Mesenchymal stem cell (in vitro differentiated cells and primary cell): Measurements from ENCODE around the gene LYVE1.

Experiments
- DNase-seq: peaks from one replicate; pipeline ENCODE4 v3.0.0-alpha.2; 2013
- H2AFZ ChIP-seq: one replicate; pipeline ENCODE4 v1.6.1; 2013; ENCODE audit warnings: low read depth, mild to moderate bottlenecking, control low read depth, inconsistent platforms, low read length, moderate library complexity
- H2AK5ac ChIP-seq: 2 replicates; pipeline ENCODE4 v1.6.1; 2013; ENCODE audit warnings: low read length, moderate library complexity, mild to moderate bottlenecking, inconsistent platforms; ENCODE audit not compliant: severe bottlenecking
- H2BK120ac ChIP-seq: one replicate; pipeline ENCODE4 v1.6.1; 2013; ENCODE audit warnings: low read depth, mild to moderate bottlenecking, inconsistent platforms, low read length, moderate library complexity
- H2BK12ac ChIP-seq, 2 experiments: one replicate each; pipeline ENCODE4 v1.6.1; 2013; ENCODE audit warnings: inconsistent platforms in 2 of 2, low read length in 2 of 2, mild to moderate bottlenecking in 2 of 2, moderate library complexity in 2 of 2, control low read depth in 1 of 2
- H2BK15ac ChIP-seq: one replicate; pipeline ENCODE4 v1.6.1; 2013; ENCODE audit warnings: mild to moderate bottlenecking, low read depth, inconsistent platforms; ENCODE audit not compliant: poor library complexity, severe bottlenecking
- H2BK5ac ChIP-seq: 2 replicates; pipeline ENCODE4 v1.6.1; 2013; ENCODE audit warnings: low read depth, mild to moderate bottlenecking, low read length, control low read depth, inconsistent platforms; ENCODE audit not compliant: poor library complexity, severe bottlenecking
- H3K14ac ChIP-seq, 2 experiments: one replicate each; pipeline ENCODE4 v1.6.1; 2013; ENCODE audit warnings: inconsistent platforms in 2 of 2, low read length in 2 of 2, control low read depth in 1 of 2, mild to moderate bottlenecking in 1 of 2, moderate library complexity in 1 of 2
- H3K18ac ChIP-seq, 2 experiments: one replicate each; pipeline ENCODE4 v1.6.1; 2013; ENCODE audit warnings: inconsistent platforms in 2 of 2, low read length in 2 of 2, control low read depth in 1 of 2, low read depth in 1 of 2, mild to moderate bottlenecking in 1 of 2
- H3K23ac ChIP-seq, 2 experiments: one replicate each; pipeline ENCODE4 v1.6.1; 2013; ENCODE audit warnings: inconsistent platforms in 2 of 2, low read length in 2 of 2, mild to moderate bottlenecking in 2 of 2, moderate library complexity in 2 of 2, control low read depth in 1 of 2
- H3K27ac ChIP-seq: 2 replicates; pipeline ENCODE4 v1.5.1; 2013; ENCODE audit warnings: mild to moderate bottlenecking, moderate library complexity, low read length, control low read depth, inconsistent platforms; ENCODE audit not compliant: poor library complexity, severe bottlenecking
- H3K27me3 ChIP-seq, 2 experiments: 2 replicates each; pipeline versions ENCODE4 v1.6.1 to v1.7.0; 2013; ENCODE audit warnings: low read length in 2 of 2, mild to moderate bottlenecking in 2 of 2, moderate library complexity in 2 of 2, control low read depth in 1 of 2, inconsistent platforms in 1 of 2; ENCODE audit not compliant: control insufficient read depth in 1 of 2, insufficient read depth in 1 of 2
- H3K36me3 ChIP-seq, 2 experiments: 2 replicates each; pipeline versions ENCODE4 v1.6.1 to v1.7.0; 2013; ENCODE audit warnings: low read length in 2 of 2, control low read depth in 1 of 2, inconsistent platforms in 1 of 2, low read depth in 1 of 2, mild to moderate bottlenecking in 1 of 2; ENCODE audit not compliant: insufficient read depth in 2 of 2, control insufficient read depth in 1 of 2
- H3K4ac ChIP-seq, 2 experiments: one replicate each; pipeline ENCODE4 v1.6.1; 2013; ENCODE audit warnings: inconsistent platforms in 2 of 2, low read length in 2 of 2, mild to moderate bottlenecking in 2 of 2, moderate library complexity in 2 of 2, control low read depth in 1 of 2, low read depth in 1 of 2
- H3K4me1 ChIP-seq: 2 replicates; pipeline ENCODE4 v1.6.1; 2013; ENCODE audit warnings: low read depth, low read length, control low read depth; ENCODE audit not compliant: control insufficient read depth, insufficient read depth
- H3K4me2 ChIP-seq: 2 replicates; pipeline ENCODE4 v1.6.1; 2013; ENCODE audit warnings: low read length, mild to moderate bottlenecking, inconsistent platforms; ENCODE audit not compliant: poor library complexity, severe bottlenecking
- H3K4me3 ChIP-seq, 2 experiments: 2 replicates each; pipeline versions ENCODE4 v1.5.1 to v1.7.0; 2013; ENCODE audit warnings: low read length in 2 of 2, mild to moderate bottlenecking in 2 of 2, control low read depth in 1 of 2, low read depth in 1 of 2; ENCODE audit not compliant: insufficient read depth in 1 of 2
- H3K79me1 ChIP-seq: replicated peaks from 2 replicates; pipeline ENCODE4 v1.6.1; 2013; ENCODE audit warnings: mild to moderate bottlenecking, control low read depth, low read length, inconsistent platforms; ENCODE audit not compliant: poor library complexity, severe bottlenecking
- H3K9ac ChIP-seq: 2 replicates; pipeline ENCODE4 v1.7.0; 2013; ENCODE audit warnings: mild to moderate bottlenecking, low read length, moderate library complexity
- H3K9me3 ChIP-seq: 2 replicates; pipeline ENCODE4 v1.7.0; 2013; ENCODE audit warnings: mild to moderate bottlenecking, low read length; ENCODE audit not compliant: control insufficient read depth
- H4K8ac ChIP-seq: one replicate; pipeline ENCODE4 v1.6.1; 2013; ENCODE audit warnings: inconsistent platforms, mild to moderate bottlenecking, low read length, moderate library complexity
- H4K91ac ChIP-seq: one replicate; pipeline ENCODE4 v1.6.1; 2013; ENCODE audit warnings: mild to moderate bottlenecking, low read length, inconsistent platforms
- WGBS: methylation state at CpG from one replicate; pipeline ENCODE4 v1.1.7; 2013; ENCODE audit warnings: mixed read lengths; 5-methylcytosine and 5-hydroxymethylcytosine counted together

Gene LYVE1

DNA sequence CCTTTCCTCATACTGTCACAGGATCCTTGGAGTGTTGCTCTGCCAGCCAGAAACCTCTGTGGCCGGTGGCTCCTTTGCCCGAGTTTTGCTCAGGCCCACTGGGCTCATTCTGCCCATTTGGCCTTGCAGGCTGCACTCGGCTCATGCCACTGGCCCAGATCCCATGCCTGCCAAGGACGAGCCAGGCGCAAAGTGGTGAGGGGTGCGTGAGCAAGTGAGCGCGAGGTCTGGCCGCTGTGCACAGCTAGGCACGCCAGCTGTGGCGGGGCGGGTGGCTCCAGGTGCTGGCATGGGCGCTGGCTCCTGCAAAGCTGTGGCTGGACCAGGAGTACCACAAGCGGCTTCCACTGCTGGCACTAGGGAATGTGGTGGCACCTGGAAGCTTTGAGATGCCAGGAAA is 24.7 kb downstream of the LYVE1 start:
- Histone ChIP-seq H2AK5ac (no peak overlapping the region), H2AFZ (no peak overlapping the region), H3K18ac (no peak overlapping the region), H3K4me2 (no peak overlapping the region), H3K4me3 (no peak overlapping the region), H3K4ac (no peak overlapping the region), H3K27me3 (no peaks in the 10 kb centered on the region), H3K27ac (no peak overlapping the region), H2BK5ac (no peak overlapping the region), H3K36me3 (no peaks in the 10 kb centered on the region), H2BK120ac (no peak overlapping the region), H3K14ac (no peak overlapping the region), H4K91ac (peak overlapping the region; percentile 80), H3K4me1 (no peaks in the 10 kb centered on the region), H3K9me3 (no peaks in the 10 kb centered on the region), H3K23ac (no peak overlapping the region), H3K9ac (no peak overlapping the region), H4K8ac (no peak overlapping the region), H2BK12ac (peak overlapping the region in 1 of 2 experiments; percentile 54), H3K79me1 (peaks cover 2% of the 10 kb centered on the region), H2BK15ac (no peak overlapping the region)
- WGBS: 95% methylated on average over 13 of the region's 14 CpGs
- no peak for DNase-seq

DNA sequence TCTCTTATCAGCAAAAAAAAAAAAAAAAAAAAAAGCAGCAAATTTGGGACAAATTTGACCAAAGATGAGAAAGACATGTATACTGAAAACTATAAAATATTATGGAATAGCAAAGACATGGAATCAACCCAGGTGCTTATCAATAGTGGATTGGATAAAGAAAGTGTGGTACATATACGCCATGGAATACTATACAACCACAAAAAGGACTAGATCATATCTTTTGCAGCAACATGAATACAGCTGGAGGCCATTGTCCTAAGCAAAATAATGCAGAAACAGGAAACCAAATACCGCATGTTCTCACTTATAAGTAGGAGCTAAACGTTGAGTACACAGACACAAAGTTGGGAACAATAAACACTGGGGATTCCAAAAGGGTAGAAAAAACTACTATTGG is 25.7 kb downstream of the LYVE1 start:
- Histone ChIP-seq H3K9me3 (no peaks in the 10 kb centered on the region), H3K9ac (no peak overlapping the region), H2BK15ac (no peak overlapping the region), H3K4me1 (no peaks in the 10 kb centered on the region), H3K4ac (no peak overlapping the region), H3K4me3 (no peak overlapping the region), H2AK5ac (no peak overlapping the region), H3K27ac (no peak overlapping the region), H3K4me2 (no peak overlapping the region), H4K8ac (no peak overlapping the region), H2BK12ac (no peak overlapping the region), H2BK120ac (no peak overlapping the region), H2BK5ac (no peak overlapping the region), H4K91ac (no peak overlapping the region), H3K36me3 (no peaks in the 10 kb centered on the region), H3K79me1 (peaks cover 5% of the 10 kb centered on the region), H2AFZ (no peak overlapping the region), H3K23ac (no peak overlapping the region), H3K14ac (no peak overlapping the region), H3K27me3 (no peaks in the 10 kb centered on the region), H3K18ac (no peak overlapping the region)
- 100% methylated on average over 3 of the region's 3 CpGs for WGBS
- no peak for DNase-seq

DNA sequence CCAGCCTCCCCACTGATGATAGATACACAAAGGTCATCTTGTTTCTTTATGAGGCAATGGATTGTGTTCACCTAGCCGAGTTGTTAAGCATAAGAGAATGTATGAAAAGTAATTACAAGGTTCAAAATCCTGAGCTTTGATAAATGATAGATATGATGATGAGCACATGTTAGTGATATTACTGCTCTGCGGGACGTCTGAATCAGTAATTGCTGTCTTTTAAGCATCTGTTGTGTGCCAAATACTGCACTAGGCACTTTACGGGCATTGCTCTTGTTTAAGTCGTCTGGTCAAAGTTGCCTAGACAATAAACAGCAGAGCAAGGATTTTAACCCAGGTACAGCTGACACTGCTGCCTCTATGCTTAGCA is 26.9 kb downstream of the LYVE1 start:
- Histone ChIP-seq H3K79me1 (peaks cover 8% of the 10 kb centered on the region), H3K27ac (no peak overlapping the region), H2AK5ac (no peak overlapping the region), H3K36me3 (no peaks in the 10 kb centered on the region), H2BK120ac (no peak overlapping the region), H2AFZ (peak overlapping the region; percentile 99), H3K4ac (peak overlapping the region in 1 of 2 experiments; percentile 71), H3K27me3 (no peaks in the 10 kb centered on the region), H3K4me3 (peak overlapping the region; percentile 88 to 92), H3K9me3 (no peaks in the 10 kb centered on the region), H3K18ac (peak overlapping the region in 1 of 2 experiments; percentile 16), H3K14ac (no peak overlapping the region), H2BK15ac (peak overlapping the region; percentile 15), H3K4me2 (peak overlapping the region; percentile 79), H2BK12ac (peak overlapping the region; percentile 71 to 91), H3K9ac (peak overlapping the region; percentile 97), H4K91ac (no peak overlapping the region), H3K23ac (peak overlapping the region in 1 of 2 experiments; percentile 83), H2BK5ac (no peak overlapping the region), H3K4me1 (no peaks in the 10 kb centered on the region), H4K8ac (peak overlapping the region; percentile 78)
- 74% methylated on average over 5 of the region's 5 CpGs for WGBS
- DNase-seq: no peak

DNA sequence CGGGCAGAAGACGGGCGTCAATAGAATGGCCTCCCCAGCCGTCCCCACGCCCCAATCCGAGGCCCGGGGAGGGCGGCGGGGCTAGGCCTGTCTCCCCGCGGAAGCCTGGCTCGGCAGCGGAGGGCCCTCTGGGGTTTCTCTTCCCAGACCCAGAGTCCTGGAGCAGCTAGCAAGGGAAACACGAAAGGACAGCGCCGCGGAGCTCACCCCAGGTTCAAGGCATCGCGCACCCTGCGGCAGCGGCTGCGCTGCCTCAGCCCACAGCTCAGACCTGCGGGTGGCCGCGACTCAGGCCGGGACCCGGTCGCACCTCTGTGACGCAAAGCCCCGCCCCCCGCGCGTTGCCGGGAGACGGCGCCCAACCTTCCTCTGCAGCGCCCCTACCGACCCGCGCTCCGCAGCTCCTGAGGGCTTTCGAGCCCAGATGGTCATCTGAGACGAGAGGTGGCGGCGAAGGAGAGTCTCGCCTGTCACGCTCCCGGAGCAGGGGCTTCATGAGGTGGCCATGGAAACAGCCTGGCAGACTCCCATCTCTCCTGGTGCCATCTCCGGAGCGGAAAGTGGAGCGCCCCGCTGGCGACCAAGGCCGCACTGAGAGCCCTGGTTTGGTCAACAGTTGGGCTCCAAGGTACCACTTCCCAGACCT is 27.4 kb downstream of the LYVE1 start, which contains the start of gene RNF141:
RNF141 (minus strand) TSS at position 273 of the 646 bp plus-strand sequence. CDS start 7,029 bp downstream, outside the sequence.
- Histone ChIP-seq H2BK5ac (peak within 1 kb of the TSS; percentile 31), H4K91ac (peak within 1 kb of the TSS; percentile 68)
- under 1% methylated on average over 50 of the region's 54 CpGs for WGBS

More for the DNA sequence above, 27.4 kb downstream of the LYVE1 start, which contains the start of gene RNF141:
- peaks cover 11% of the 10 kb centered on the region for H3K79me1 ChIP-seq
- peak within 1 kb of the TSS; percentile 88 to 92 for H3K4me3 ChIP-seq
- H2BK15ac ChIP-seq: peak within 1 kb of the TSS; percentile 69
- H2AFZ ChIP-seq: peak within 1 kb of the TSS; percentile 99
- H2BK120ac ChIP-seq: peak within 1 kb of the TSS; percentile 61
- peak within 1 kb of the TSS in 1 of 2 experiments; percentile 83 for H3K23ac ChIP-seq
- H3K4me1 ChIP-seq: no peaks in the 10 kb centered on the region
- no peaks in the 10 kb centered on the region for H3K36me3 ChIP-seq
- H3K4ac ChIP-seq: peak within 1 kb of the TSS; percentile 75 to 83
- peak within 1 kb of the TSS; percentile 91 for H4K8ac ChIP-seq
- H2AK5ac ChIP-seq: no peak within 1 kb of the TSS
- H3K4me2 ChIP-seq: peak within 1 kb of the TSS; percentile 98
- H3K9ac ChIP-seq: peak within 1 kb of the TSS; percentile 97
- peak within 1 kb of the TSS in 1 of 2 experiments; percentile 76 for H3K14ac ChIP-seq
- no peaks in the 10 kb centered on the region for H3K27me3 ChIP-seq
- H3K27ac ChIP-seq: peak within 1 kb of the TSS; percentile 72
- peak within 1 kb of the TSS; percentile 73 to 83 for H3K18ac ChIP-seq
- H3K9me3 ChIP-seq: no peaks in the 10 kb centered on the region
- peak; percentile 94 for DNase-seq
- H2BK12ac ChIP-seq: peak within 1 kb of the TSS; percentile 91 to 94
